ENCODE measurements around the gene ZSWIM5.
"Not testable (repeated sequence)": the region's sequence is repeated elsewhere in the genome, so short reads cannot be mapped to it uniquely, and the experiment has no call there.

ZSWIM5 gene

GRCh38 chr1:45136984-45137383, 69.4 kb downstream of the ZSWIM5 start:
- DNase-seq: no peak

GRCh38 chr1:45135316-45135715, 71.1 kb downstream of the ZSWIM5 start:
- no peak for DNase-seq

GRCh38 chr1:45134461-45134873, 71.9 kb downstream of the ZSWIM5 start:
- DNase-seq: no peak

- DNase-seq: not testable (repeated sequence)
These were observed 73.7 kb downstream of the ZSWIM5 start for GRCh38 chr1:45132719-45133118.

- DNase-seq: no peak
These were observed 83.0 kb downstream of the ZSWIM5 start for GRCh38 chr1:45123358-45123757.

GRCh38 chr1:45122724-45123123, 83.7 kb downstream of the ZSWIM5 start:
- peak in 1 of 14 donors; percentile 2 for DNase-seq

- no peak for DNase-seq
These were observed 88.6 kb downstream of the ZSWIM5 start for GRCh38 chr1:45117766-45118165.

GRCh38 chr1:45116820-45117219, 89.6 kb downstream of the ZSWIM5 start:
- DNase-seq: no peak

- no peak for DNase-seq
These were observed 90.1 kb downstream of the ZSWIM5 start for GRCh38 chr1:45116340-45116739.

- not testable (repeated sequence) for DNase-seq
These were observed 91.2 kb downstream of the ZSWIM5 start for GRCh38 chr1:45115198-45115597.

GRCh38 chr1:45112661-45113060, 93.7 kb downstream of the ZSWIM5 start:
- DNase-seq: no peak

GRCh38 chr1:45111239-45111638, 95.2 kb downstream of the ZSWIM5 start:
- DNase-seq: no peak

GRCh38 chr1:45107782-45108181, 98.6 kb downstream of the ZSWIM5 start:
- DNase-seq: no peak

GRCh38 chr1:45106864-45107263, 99.5 kb downstream of the ZSWIM5 start:
- DNase-seq: not testable (repeated sequence)

GRCh38 chr1:45106156-45106545, 100.3 kb downstream of the ZSWIM5 start:
- not testable (repeated sequence) for DNase-seq

GRCh38 chr1:45105486-45106155, 100.8 kb downstream of the ZSWIM5 start:
- DNase-seq: not testable (repeated sequence)

- no peak for DNase-seq
These were observed 102.9 kb downstream of the ZSWIM5 start for GRCh38 chr1:45103534-45103933.

- DNase-seq: no peak
These were observed 104.5 kb downstream of the ZSWIM5 start for GRCh38 chr1:45101947-45102346.

GRCh38 chr1:45101528-45101927, 104.9 kb downstream of the ZSWIM5 start:
- DNase-seq: not testable (repeated sequence)

- DNase-seq: no peak
These were observed 108.5 kb downstream of the ZSWIM5 start for GRCh38 chr1:45097944-45098343.

- DNase-seq: no peak
These were observed 109.3 kb downstream of the ZSWIM5 start for GRCh38 chr1:45097079-45097478.

- no peak for DNase-seq
These were observed 111.0 kb downstream of the ZSWIM5 start for GRCh38 chr1:45095450-45095849.

- not testable (repeated sequence) for DNase-seq
These were observed 112.0 kb downstream of the ZSWIM5 start for GRCh38 chr1:45094371-45094770.

GRCh38 chr1:45093334-45093733, 113.1 kb downstream of the ZSWIM5 start:
- no peak for DNase-seq

GRCh38 chr1:45089711-45090110, 116.7 kb downstream of the ZSWIM5 start:
- no peak for DNase-seq

Measured in C1 segment of cervical spinal cord (tissue), 14 donors.